NCI-H2171 treated with DMSO at 0.1 percent for 48 hours (cell line): ENCODE measurements around the gene NTM.
"Not testable (repeated sequence)": the region's sequence is repeated elsewhere in the genome, so short reads cannot be mapped to it uniquely, and the experiment has no call there.

Experiments used
- DNase-seq: peaks from one replicate; lab custom pipeline; 2025; lab: John Stamatoyannopoulos, UW

The NTM gene

GRCh38 chr11:131895865-131896264 is 525.5 kb downstream of the NTM start:
- no peak for DNase-seq

GRCh38 chr11:131896978-131897615 is 526.7 kb downstream of the NTM start:
- no peak for DNase-seq

DNA sequence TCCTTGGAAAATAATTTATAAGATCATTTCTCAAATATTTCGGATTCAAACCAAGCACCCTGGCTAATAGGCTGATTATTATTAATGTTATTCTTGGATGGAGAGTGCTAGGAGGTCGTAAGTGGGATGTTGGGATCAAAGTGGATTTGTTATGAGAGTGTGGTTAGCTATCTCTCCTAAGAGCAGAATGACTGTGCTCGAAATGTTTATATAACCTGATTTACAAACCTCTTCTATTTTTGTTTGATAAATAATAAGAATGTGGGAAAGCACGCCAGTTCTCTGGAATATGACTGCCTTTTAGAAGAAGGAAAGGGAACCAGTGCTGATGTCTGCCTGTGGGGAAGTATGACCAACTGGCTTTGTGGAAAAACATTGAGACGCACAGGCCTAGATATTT is 527.5 kb downstream of the NTM start:
- no peak for DNase-seq

DNA sequence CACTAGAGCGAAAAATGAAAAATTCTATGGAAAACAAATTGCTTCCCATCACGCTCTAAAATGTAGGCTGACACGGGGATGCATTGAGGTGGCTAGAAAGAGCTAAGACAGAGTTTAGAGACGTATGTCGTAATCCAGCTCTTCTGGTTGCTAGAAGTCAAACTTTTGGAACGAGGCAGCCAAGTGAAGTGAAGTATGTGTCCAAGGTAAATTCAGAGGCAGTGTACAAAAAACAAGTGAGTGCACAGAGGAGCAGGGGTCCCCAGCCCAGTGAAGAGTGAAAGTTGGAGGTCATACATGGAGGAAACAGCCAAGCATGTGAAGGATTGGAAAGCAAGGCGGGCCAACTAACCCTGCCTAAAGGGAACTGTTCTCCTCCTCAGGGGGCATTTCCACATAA is 528.5 kb downstream of the NTM start:
- DNase-seq, result no peak

GRCh38 chr11:131899950-131900580 is 529.6 kb downstream of the NTM start:
- DNase-seq, result no peak

GRCh38 chr11:131902421-131902820 is 532.0 kb downstream of the NTM start:
- no peak for DNase-seq

GRCh38 chr11:131903074-131903473 is 532.7 kb downstream of the NTM start:
- DNase-seq, result no peak

- DNase-seq, result no peak
Measured at GRCh38 chr11:131904756-131905155, 534.3 kb downstream of the NTM start.

- no peak for DNase-seq
Measured at GRCh38 chr11:131906963-131907362, 536.5 kb downstream of the NTM start.

GRCh38 chr11:131907371-131907770 is 537.0 kb downstream of the NTM start:
- DNase-seq, result no peak

- no peak for DNase-seq
Measured at GRCh38 chr11:131908316-131908715, 537.9 kb downstream of the NTM start.

GRCh38 chr11:131909426-131910177 is 539.2 kb downstream of the NTM start:
- no peak for DNase-seq

GRCh38 chr11:131910178-131910522 is 539.7 kb downstream of the NTM start:
- no peak for DNase-seq

- DNase-seq, result no peak
Measured at GRCh38 chr11:131910523-131911387, 540.3 kb downstream of the NTM start.

- DNase-seq, result not testable (repeated sequence)
Measured at GRCh38 chr11:131911388-131912032, 541.1 kb downstream of the NTM start.

GRCh38 chr11:131912134-131912533 is 541.7 kb downstream of the NTM start:
- DNase-seq, result no peak

GRCh38 chr11:131913267-131913666 is 542.9 kb downstream of the NTM start:
- no peak for DNase-seq

DNA sequence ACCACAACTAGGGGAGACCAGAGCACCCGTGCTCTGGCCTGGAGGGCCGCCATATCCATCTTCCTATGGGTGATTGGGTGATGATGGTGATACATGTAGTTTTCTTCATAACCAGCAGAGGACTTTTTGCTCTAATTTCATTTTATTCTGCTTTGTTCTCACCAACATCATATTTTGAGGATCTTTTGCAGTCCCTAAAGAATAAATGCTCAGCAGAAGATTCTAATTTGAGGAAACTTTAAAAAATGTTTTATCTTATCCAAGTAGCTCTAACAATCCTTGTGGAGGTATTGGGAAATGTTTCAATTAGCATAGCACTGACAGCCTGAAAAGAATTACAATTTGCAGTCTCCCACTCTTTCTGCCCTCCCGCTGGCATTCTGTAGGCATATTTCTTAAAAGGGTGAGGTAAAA is 544.0 kb downstream of the NTM start:
- no peak for DNase-seq

DNA sequence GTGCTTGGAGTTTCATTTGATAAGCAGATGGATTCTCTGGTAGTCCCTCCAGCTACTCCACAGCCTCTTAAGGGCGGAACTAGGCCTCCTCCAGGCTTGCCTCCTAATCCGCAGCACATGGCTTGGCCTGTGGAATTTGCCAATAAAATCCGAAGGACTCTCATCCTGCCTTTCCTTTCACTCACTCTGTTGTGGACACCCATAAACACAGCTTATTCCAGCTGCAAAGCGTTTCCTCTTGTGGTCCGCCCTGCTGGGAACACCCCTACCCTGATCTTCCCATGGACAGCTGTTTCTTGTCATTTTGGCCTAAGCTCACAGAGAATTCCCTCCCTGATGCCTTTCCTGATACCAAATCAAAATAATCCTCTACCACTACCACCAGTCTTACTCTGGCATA is 546.2 kb downstream of the NTM start:
- DNase-seq, result no peak

GRCh38 chr11:131917634-131918384 is 547.4 kb downstream of the NTM start:
- DNase-seq, result no peak

- DNase-seq, result no peak
Measured at GRCh38 chr11:131918663-131919062, 548.2 kb downstream of the NTM start.
